ENCODE measurements around the gene CPVL. TPM values are rescaled to one million over a fixed set of nuclear protein-coding genes. Genes with fewer than 3 reads are reported as not detected.

CPVL gene
- total RNA-seq, 1 experiment from 2014 or later, result 62.7 TPM

DNA sequence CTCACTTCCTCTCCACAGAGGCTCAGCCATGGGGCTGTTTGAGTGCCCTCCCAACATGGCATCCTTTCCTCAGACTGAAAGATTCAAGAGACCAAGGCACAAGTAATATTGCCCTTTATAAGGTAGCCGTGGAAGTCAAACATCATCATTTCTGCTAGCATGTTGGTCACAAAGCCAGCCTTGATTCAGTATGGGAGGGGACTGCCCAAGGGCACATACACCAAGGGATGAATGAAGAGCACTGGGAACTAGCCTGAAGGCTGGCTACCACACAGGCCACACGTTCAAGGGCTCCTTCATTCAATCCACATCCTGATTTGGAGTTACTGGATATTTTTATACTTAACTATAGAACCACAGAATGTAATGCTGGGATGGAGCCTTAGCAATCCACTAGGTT is 39.3 kb downstream of the CPVL start:
- no TSS peak for BruUV-seq (replicated peaks)
- Mint-ChIP-seq H3K36me3 (ENCODE audit: insufficient read depth, unreplicated experiment) (no peaks in the 10 kb centered on the region), H3K4me1 (ENCODE audit: low read depth, unreplicated experiment) (peaks cover 36% of the 10 kb centered on the region), H3K27ac (ENCODE audit: unreplicated experiment) (no peak overlapping the region), H3K9me3 (ENCODE audit: low read depth, unreplicated experiment) (no peaks in the 10 kb centered on the region), H3K4me3 (ENCODE audit: low read depth, unreplicated experiment) (no peak overlapping the region), H3K27me3 (ENCODE audit: unreplicated experiment) (no peaks in the 10 kb centered on the region)
- TF ChIP-seq, protein P1, sequence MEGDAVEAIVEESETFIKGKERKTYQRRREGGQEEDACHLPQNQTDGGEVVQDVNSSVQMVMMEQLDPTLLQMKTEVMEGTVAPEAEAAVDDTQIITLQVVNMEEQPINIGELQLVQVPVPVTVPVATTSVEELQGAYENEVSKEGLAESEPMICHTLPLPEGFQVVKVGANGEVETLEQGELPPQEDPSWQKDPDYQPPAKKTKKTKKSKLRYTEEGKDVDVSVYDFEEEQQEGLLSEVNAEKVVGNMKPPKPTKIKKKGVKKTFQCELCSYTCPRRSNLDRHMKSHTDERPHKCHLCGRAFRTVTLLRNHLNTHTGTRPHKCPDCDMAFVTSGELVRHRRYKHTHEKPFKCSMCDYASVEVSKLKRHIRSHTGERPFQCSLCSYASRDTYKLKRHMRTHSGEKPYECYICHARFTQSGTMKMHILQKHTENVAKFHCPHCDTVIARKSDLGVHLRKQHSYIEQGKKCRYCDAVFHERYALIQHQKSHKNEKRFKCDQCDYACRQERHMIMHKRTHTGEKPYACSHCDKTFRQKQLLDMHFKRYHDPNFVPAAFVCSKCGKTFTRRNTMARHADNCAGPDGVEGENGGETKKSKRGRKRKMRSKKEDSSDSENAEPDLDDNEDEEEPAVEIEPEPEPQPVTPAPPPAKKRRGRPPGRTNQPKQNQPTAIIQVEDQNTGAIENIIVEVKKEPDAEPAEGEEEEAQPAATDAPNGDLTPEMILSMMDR (IDR thresholded peaks at IDR 0.05; ENCODE audit: unreplicated experiment), result no peak
- DNase-seq, result no peak
- intact Hi-C loops (cut with micrococcal nuclease; ENCODE audit: unreplicated experiment), result no loop called here
- CTCF ChIA-PET, result interaction anchor here (0.6 to 4.4 kb wide), 23 partner anchors 9 to 507 kb away, joined by 3 to 174 read pairs (median 5); no protein-coding TSS in a partner anchor

DNA sequence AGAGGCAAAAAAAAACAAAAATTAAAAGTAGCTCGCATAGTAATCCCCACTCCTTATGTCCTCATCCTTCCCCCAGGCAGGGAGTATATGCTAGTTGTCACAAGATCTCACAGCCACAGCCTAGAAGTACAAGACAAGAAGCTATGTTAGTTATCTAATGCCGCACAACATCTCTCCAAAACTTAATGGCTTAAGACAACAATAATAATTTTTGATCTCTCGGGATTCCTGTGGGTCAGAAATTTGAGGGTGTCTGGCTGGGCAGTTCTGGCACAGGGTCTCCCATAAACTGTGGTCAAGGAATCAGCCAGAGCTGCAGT is 39.7 kb downstream of the CPVL start:
- no peak overlapping the region for H3K27ac Mint-ChIP-seq (ENCODE audit: unreplicated experiment)
- no peak overlapping the region for H3K4me3 Mint-ChIP-seq (ENCODE audit: low read depth, unreplicated experiment)
- intact Hi-C loops (cut with micrococcal nuclease; ENCODE audit: unreplicated experiment), result loop anchor here (1.0 kb wide), 3 partner anchors 150 to 184 kb away; no protein-coding TSS in a partner anchor
- TF ChIP-seq, protein P1 (IDR thresholded peaks at IDR 0.05; ENCODE audit: unreplicated experiment), result no peak
- CTCF ChIA-PET, result interaction anchor here (0.6 to 4.4 kb wide), 25 partner anchors 10 to 507 kb away, joined by 3 to 174 read pairs (median 5); no protein-coding TSS in a partner anchor
- DNase-seq, result no peak
- H3K9me3 Mint-ChIP-seq (ENCODE audit: low read depth, unreplicated experiment), result no peaks in the 10 kb centered on the region
- peaks cover 37% of the 10 kb centered on the region for H3K4me1 Mint-ChIP-seq (ENCODE audit: low read depth, unreplicated experiment)
- H3K27me3 Mint-ChIP-seq (ENCODE audit: unreplicated experiment), result no peaks in the 10 kb centered on the region
- BruUV-seq (replicated peaks), result no TSS peak
- H3K36me3 Mint-ChIP-seq (ENCODE audit: insufficient read depth, unreplicated experiment), result no peaks in the 10 kb centered on the region

DNA sequence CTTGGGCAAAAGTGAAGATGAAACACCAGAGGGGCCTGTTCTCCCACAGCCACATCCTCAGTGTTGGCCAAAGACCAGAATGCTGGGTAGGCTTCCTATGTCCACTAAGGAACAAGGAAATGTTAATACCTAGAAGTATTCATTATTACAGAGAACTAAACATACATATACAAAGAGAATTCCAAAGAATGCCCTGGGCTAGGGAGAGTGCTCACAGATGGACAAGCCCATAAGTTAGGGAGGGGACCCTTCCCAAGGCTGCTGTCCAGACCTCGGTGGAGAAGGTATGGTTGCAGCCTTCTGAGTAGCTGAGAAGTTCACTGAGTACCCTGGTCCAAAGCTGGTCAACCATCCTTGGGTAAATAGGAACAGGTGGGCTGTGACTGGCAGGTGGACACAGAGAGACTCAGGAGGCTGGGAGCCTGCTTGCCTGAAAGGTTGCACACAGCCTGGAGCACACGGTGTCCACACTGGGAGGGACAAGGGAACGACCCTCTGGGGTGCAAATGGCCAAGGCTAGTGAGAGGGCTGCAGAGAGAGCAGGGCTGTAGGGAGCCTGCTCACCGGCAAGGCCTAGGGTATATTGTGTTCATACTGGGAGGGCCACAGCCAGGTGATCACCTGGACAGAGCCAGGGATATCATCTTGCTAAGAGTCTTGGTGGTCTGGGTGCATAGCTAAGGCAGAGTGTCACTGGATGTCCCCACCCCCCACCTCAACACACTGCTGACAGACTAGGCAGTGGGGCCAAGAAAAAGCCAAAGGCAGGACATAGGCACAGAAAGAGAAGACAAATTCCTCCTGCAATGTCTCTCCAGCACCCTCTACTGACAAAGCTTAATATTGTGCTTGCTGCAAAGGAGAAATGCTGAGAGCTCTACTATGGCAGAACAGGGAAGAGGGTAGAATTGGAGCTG is 40.3 kb downstream of the CPVL start:
- CTCF ChIA-PET, result interaction anchor here (0.6 to 4.4 kb wide), 25 partner anchors 10 to 508 kb away, joined by 3 to 174 read pairs (median 5); no protein-coding TSS in a partner anchor
- peak; percentile 75 for DNase-seq
- no TSS peak for BruUV-seq (replicated peaks)
- no peak overlapping the region for H3K27ac Mint-ChIP-seq (ENCODE audit: unreplicated experiment)
- H3K36me3 Mint-ChIP-seq (ENCODE audit: insufficient read depth, unreplicated experiment), result no peaks in the 10 kb centered on the region
- intact Hi-C loops (cut with micrococcal nuclease; ENCODE audit: unreplicated experiment), result loop anchor here (1.0 kb wide), 3 partner anchors 150 to 184 kb away; no protein-coding TSS in a partner anchor
- no peaks in the 10 kb centered on the region for H3K27me3 Mint-ChIP-seq (ENCODE audit: unreplicated experiment)
- H3K9me3 Mint-ChIP-seq (ENCODE audit: low read depth, unreplicated experiment), result no peaks in the 10 kb centered on the region
- no peak overlapping the region for H3K4me3 Mint-ChIP-seq (ENCODE audit: low read depth, unreplicated experiment)
- peaks cover 37% of the 10 kb centered on the region for H3K4me1 Mint-ChIP-seq (ENCODE audit: low read depth, unreplicated experiment)
- TF ChIP-seq, protein P1 (IDR thresholded peaks at IDR 0.05; ENCODE audit: unreplicated experiment), result peak; percentile 86

DNA sequence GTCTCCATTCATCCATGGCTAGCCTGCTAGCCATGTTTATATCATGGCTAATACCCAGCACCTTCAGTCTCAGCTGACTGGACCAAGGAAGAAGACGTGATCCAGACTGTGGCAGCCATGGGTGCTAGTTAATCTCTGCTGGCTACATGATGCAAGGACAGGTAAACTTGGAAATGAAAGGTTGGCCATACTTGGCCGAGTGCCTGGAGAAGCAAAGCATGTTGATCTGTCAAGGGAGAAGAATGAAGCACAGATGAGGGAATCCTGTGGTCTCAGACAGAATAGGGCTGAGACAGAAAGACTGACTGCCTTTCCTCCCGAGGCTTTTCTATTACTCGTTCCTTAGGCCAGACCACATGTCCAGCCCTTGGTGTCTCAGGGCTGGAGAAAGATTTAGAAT is 41.1 kb downstream of the CPVL start:
- no peak overlapping the region for H3K27ac Mint-ChIP-seq (ENCODE audit: unreplicated experiment)
- H3K4me1 Mint-ChIP-seq (ENCODE audit: low read depth, unreplicated experiment), result peaks cover 31% of the 10 kb centered on the region
- no peaks in the 10 kb centered on the region for H3K27me3 Mint-ChIP-seq (ENCODE audit: unreplicated experiment)
- H3K9me3 Mint-ChIP-seq (ENCODE audit: low read depth, unreplicated experiment), result no peaks in the 10 kb centered on the region
- CTCF ChIA-PET, result interaction anchor here (4.4 kb wide), 1 partner anchor 181 kb away, joined by 174 read pairs; no protein-coding TSS in a partner anchor
- H3K36me3 Mint-ChIP-seq (ENCODE audit: insufficient read depth, unreplicated experiment), result no peaks in the 10 kb centered on the region
- intact Hi-C loops (cut with micrococcal nuclease; ENCODE audit: unreplicated experiment), result no loop called here
- BruUV-seq (replicated peaks), result no TSS peak
- TF ChIP-seq, protein P1 (IDR thresholded peaks at IDR 0.05; ENCODE audit: unreplicated experiment), result no peak
- DNase-seq, result no peak
- H3K4me3 Mint-ChIP-seq (ENCODE audit: low read depth, unreplicated experiment), result no peak overlapping the region

Data from Calu3 (cell line).